Measurements from ENCODE around the gene FBXO38.

GRCh38 chr5:148488757-148489156 is 105.0 kb downstream of the FBXO38 start:
- TF ChIP-seq, protein P1, sequence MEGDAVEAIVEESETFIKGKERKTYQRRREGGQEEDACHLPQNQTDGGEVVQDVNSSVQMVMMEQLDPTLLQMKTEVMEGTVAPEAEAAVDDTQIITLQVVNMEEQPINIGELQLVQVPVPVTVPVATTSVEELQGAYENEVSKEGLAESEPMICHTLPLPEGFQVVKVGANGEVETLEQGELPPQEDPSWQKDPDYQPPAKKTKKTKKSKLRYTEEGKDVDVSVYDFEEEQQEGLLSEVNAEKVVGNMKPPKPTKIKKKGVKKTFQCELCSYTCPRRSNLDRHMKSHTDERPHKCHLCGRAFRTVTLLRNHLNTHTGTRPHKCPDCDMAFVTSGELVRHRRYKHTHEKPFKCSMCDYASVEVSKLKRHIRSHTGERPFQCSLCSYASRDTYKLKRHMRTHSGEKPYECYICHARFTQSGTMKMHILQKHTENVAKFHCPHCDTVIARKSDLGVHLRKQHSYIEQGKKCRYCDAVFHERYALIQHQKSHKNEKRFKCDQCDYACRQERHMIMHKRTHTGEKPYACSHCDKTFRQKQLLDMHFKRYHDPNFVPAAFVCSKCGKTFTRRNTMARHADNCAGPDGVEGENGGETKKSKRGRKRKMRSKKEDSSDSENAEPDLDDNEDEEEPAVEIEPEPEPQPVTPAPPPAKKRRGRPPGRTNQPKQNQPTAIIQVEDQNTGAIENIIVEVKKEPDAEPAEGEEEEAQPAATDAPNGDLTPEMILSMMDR (IDR thresholded peaks at IDR 0.05) = no peak
- no peak for TF ChIP-seq POLR2A (IDR thresholded peaks at IDR 0.05)

All from adrenal gland (tissue), 5 donors.